ENCODE data around the gene IRF5.

Gene IRF5

GRCh38 chr7:128937647-128938543 is at the start of gene IRF5:
Gene IRF5, plus strand, starts transcription at chr7:128937927. Its CDS starts 4,155 bp downstream, at chr7:128942082.
- DNase-seq (ENCODE audit: low spot score), result no peak

GRCh38 chr7:128888039-128888755 is 49.5 kb upstream of the IRF5 start:
- no peak for DNase-seq (ENCODE audit: low spot score)

GRCh38 chr7:128888756-128889095 is 49.0 kb upstream of the IRF5 start:
- no peak for DNase-seq (ENCODE audit: low spot score)

- DNase-seq (ENCODE audit: low spot score), result no peak
Observed at GRCh38 chr7:128889121-128889520, 48.6 kb upstream of the IRF5 start.

- no peak for DNase-seq (ENCODE audit: low spot score)
Observed at GRCh38 chr7:128890306-128891109, 47.2 kb upstream of the IRF5 start.

- no peak for DNase-seq (ENCODE audit: low spot score)
Observed at GRCh38 chr7:128891110-128891941, 46.4 kb upstream of the IRF5 start.

GRCh38 chr7:128891942-128892269 is 45.8 kb upstream of the IRF5 start:
- no peak for DNase-seq (ENCODE audit: low spot score)

- no peak for DNase-seq (ENCODE audit: low spot score)
Observed at GRCh38 chr7:128892521-128893250, 45.0 kb upstream of the IRF5 start.

GRCh38 chr7:128893251-128894100 is 44.3 kb upstream of the IRF5 start:
- no peak for DNase-seq (ENCODE audit: low spot score)

- DNase-seq (ENCODE audit: low spot score), result no peak
Observed at GRCh38 chr7:128894101-128894440, 43.7 kb upstream of the IRF5 start.

- DNase-seq (ENCODE audit: low spot score), result no peak
Observed at GRCh38 chr7:128895320-128895719, 42.4 kb upstream of the IRF5 start.

- DNase-seq (ENCODE audit: low spot score), result no peak
Observed at GRCh38 chr7:128899392-128899791, 38.3 kb upstream of the IRF5 start.

- DNase-seq (ENCODE audit: low spot score), result no peak
Observed at GRCh38 chr7:128900237-128900636, 37.5 kb upstream of the IRF5 start.

- no peak for DNase-seq (ENCODE audit: low spot score)
Observed at GRCh38 chr7:128902761-128903585, 34.8 kb upstream of the IRF5 start.

GRCh38 chr7:128903621-128904361 is 33.9 kb upstream of the IRF5 start:
- no peak for DNase-seq (ENCODE audit: low spot score)

- DNase-seq (ENCODE audit: low spot score), result peak; percentile 86
Observed at GRCh38 chr7:128904381-128905197, 33.1 kb upstream of the IRF5 start.

- DNase-seq (ENCODE audit: low spot score), result no peak
Observed at GRCh38 chr7:128906001-128906765, 31.5 kb upstream of the IRF5 start.
